KMS-11 (cell line): ENCODE data around the gene KLK14.

Source experiments
- H2AFZ ChIP-seq: fragments of 200-600 bp; sonication (generic); 2 replicates; pipeline ENCODE4 v1.6.1; 2016; ENCODE audit warnings: antibody characterized with exemption, mixed run types, low read depth
- H3K27ac ChIP-seq: fragments of 200-600 bp; sonication (generic); 2 replicates; pipeline ENCODE4 v1.6.1; 2016; ENCODE audit warnings: mild to moderate bottlenecking, mixed run types
- H3K27me3 ChIP-seq: fragments of 200-600 bp; sonication (generic); 2 replicates; pipeline ENCODE4 v1.6.1; 2017; ENCODE audit warnings: mild to moderate bottlenecking, low read depth, mixed run types, moderate library complexity; ENCODE audit not compliant: insufficient read depth
- H3K36me3 ChIP-seq: fragments of 200-600 bp; sonication (generic); 2 replicates; pipeline ENCODE4 v1.6.1; 2017; ENCODE audit warnings: mild to moderate bottlenecking, mixed run types; ENCODE audit not compliant: insufficient read depth
- H3K4me1 ChIP-seq: fragments of 200-600 bp; sonication (generic); 2 replicates; pipeline ENCODE4 v1.6.1; 2016; ENCODE audit warnings: mild to moderate bottlenecking, low read depth, mixed run types; ENCODE audit not compliant: poor library complexity, severe bottlenecking
- H3K4me2 ChIP-seq: fragments of 200-600 bp; sonication (generic); 2 replicates; pipeline ENCODE4 v1.7.0; 2016; ENCODE audit warnings: mild to moderate bottlenecking, mixed run types
- H3K4me3 ChIP-seq: fragments of 200-600 bp; sonication (generic); IDR thresholded peaks from 2 replicates; pipeline ENCODE4 v1.6.1; 2017; ENCODE audit warnings: low read depth, low read length, mixed read lengths; ENCODE audit not compliant: insufficient read depth
- H3K79me2 ChIP-seq: fragments of 200-600 bp; sonication (generic); 2 replicates; pipeline ENCODE4 v1.6.1; 2016; ENCODE audit warnings: low read depth, mixed run types; ENCODE audit not compliant: insufficient read depth
- H3K9ac ChIP-seq: fragments of 200-600 bp; sonication (generic); 2 replicates; pipeline ENCODE4 v1.6.1; 2016; ENCODE audit warnings: mild to moderate bottlenecking, mixed run types
- H4K20me1 ChIP-seq: fragments of 200-600 bp; sonication (generic); 2 replicates; pipeline ENCODE4 v1.6.1; 2016; ENCODE audit warnings: mild to moderate bottlenecking, mixed run types; ENCODE audit not compliant: insufficient read depth
- TF ChIP-seq, protein P1 (sequence below): fragments of 200-600 bp; sonication (generic); conservative IDR thresholded peaks from 2 replicates; pipeline ENCODE4 v1.6.1; 2017; ENCODE audit warnings: low read depth, mild to moderate bottlenecking, antibody characterized with exemption, low read length, moderate library complexity, mixed read lengths

KLK14 gene

DNA sequence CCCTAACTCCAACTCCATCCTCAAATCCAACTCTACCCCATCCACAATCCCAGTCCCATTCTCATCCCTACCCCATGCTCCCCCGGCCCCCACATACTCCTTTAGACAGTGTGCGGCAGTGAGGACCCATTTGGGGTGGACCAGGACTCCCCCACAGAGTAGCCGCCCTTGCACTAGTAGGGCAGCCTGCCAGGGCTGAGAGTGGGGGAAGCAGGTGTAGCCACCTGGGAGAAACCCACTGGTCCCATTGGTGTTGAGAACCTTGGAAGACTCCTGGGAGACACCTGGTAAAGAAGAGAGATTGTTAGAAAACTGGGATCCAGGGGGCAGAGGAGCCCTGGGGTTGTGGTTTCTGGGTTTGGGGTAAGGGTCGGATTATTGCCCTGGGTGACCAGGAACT is 22.4 kb downstream of the KLK14 start:
- Histone ChIP-seq H3K36me3 (no peaks in the 10 kb centered on the region), H3K9ac (no peak overlapping the region), H3K27me3 (no peaks in the 10 kb centered on the region; the same call in 1 of the 2 replicates), H3K4me1 (no peaks in the 10 kb centered on the region), H4K20me1 (no peaks in the 10 kb centered on the region), H3K4me2 (no peak overlapping the region), H3K4me3 (no peak overlapping the region), H2AFZ (no peak overlapping the region), H3K79me2 (no peaks in the 10 kb centered on the region), H3K27ac (no peak overlapping the region)
- TF ChIP-seq, protein P1, sequence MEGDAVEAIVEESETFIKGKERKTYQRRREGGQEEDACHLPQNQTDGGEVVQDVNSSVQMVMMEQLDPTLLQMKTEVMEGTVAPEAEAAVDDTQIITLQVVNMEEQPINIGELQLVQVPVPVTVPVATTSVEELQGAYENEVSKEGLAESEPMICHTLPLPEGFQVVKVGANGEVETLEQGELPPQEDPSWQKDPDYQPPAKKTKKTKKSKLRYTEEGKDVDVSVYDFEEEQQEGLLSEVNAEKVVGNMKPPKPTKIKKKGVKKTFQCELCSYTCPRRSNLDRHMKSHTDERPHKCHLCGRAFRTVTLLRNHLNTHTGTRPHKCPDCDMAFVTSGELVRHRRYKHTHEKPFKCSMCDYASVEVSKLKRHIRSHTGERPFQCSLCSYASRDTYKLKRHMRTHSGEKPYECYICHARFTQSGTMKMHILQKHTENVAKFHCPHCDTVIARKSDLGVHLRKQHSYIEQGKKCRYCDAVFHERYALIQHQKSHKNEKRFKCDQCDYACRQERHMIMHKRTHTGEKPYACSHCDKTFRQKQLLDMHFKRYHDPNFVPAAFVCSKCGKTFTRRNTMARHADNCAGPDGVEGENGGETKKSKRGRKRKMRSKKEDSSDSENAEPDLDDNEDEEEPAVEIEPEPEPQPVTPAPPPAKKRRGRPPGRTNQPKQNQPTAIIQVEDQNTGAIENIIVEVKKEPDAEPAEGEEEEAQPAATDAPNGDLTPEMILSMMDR, result no peak

DNA sequence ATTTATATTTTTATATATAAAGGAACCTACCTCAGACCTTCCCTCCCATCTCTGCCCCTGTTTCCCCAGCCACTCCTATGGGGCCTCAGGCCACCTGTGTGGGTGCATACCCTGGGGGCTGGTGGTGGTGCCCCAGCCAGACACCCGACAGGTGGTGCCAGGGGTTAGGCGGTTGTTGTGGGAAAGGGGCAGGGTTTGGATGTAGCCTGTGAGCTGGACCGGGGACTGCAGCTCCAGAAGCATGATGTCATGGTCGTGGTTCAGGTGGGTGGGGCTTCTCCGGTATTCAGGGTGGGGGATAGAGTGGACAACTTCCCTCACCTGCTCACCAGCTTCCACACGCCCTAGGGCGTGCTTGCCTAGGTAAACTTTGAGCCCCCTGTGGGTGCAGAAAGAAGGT is 23.0 kb downstream of the KLK14 start:
- Histone ChIP-seq H3K36me3 (no peaks in the 10 kb centered on the region), H3K4me2 (no peak overlapping the region), H3K4me1 (no peaks in the 10 kb centered on the region), H3K27me3 (no peaks in the 10 kb centered on the region; the same call in 1 of the 2 replicates), H3K79me2 (no peaks in the 10 kb centered on the region), H4K20me1 (no peaks in the 10 kb centered on the region), H3K9ac (no peak overlapping the region), H3K27ac (no peak overlapping the region), H2AFZ (no peak overlapping the region), H3K4me3 (no peak overlapping the region)
- TF ChIP-seq, protein P1, result no peak

DNA sequence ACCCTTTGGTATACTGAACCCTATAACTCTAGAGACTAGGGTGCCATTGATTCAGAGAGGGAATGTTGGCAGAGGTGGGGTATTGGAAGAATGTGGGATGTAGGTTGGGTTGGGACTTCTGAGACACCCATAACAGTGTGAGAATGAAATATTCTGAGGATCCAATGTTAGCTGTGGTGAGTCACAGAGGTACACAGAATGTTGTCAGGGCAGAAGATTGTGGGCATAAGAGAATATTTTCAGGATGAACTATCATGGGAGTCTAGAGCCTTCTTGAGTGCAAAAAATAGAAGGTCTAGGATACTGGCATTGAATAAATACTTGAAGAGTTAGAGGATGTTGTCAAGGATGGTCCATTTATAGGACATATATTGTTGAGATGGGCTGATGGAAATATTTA is 26.8 kb downstream of the KLK14 start:
- H3K9ac ChIP-seq, result no peak overlapping the region
- TF ChIP-seq, protein P1, result no peak
- H2AFZ ChIP-seq, result no peak overlapping the region
- no peaks in the 10 kb centered on the region for H3K4me1 ChIP-seq
- no peaks in the 10 kb centered on the region; the same call in 1 of the 2 replicates for H3K27me3 ChIP-seq
- H3K4me2 ChIP-seq, result no peak overlapping the region
- no peaks in the 10 kb centered on the region for H3K36me3 ChIP-seq
- no peaks in the 10 kb centered on the region for H4K20me1 ChIP-seq
- H3K79me2 ChIP-seq, result no peaks in the 10 kb centered on the region
- H3K4me3 ChIP-seq, result no peak overlapping the region
- no peak overlapping the region for H3K27ac ChIP-seq

DNA sequence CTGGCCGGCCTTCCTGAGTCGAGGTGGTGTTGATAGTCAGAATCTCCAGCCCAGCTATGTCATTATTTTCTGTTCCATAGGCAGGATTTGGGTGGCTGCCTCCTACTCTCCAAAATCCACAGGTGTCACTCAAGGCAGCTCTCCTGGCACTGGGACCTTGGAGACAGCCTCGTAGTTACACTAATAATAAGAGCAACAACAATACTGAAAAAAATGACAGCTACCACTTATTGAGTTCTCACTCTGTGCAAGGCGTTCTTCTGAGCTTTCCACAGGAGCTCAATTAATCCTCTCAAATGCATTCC is 35.7 kb downstream of the KLK14 start:
- Histone ChIP-seq H3K9ac (no peak overlapping the region), H3K36me3 (no peaks in the 10 kb centered on the region), H4K20me1 (no peaks in the 10 kb centered on the region), H3K4me1 (no peaks in the 10 kb centered on the region), H3K79me2 (no peaks in the 10 kb centered on the region), H3K4me2 (no peak overlapping the region), H3K4me3 (no peak overlapping the region), H3K27ac (no peak overlapping the region), H3K27me3 (no peaks in the 10 kb centered on the region; the same call in 1 of the 2 replicates), H2AFZ (no peak overlapping the region)
- TF ChIP-seq, protein P1, result no peak
